COR-L47 (cell line): ENCODE measurements around the gene HOXC13.

Experiments
- DNase-seq: peaks from one replicate; lab custom pipeline; 2025; lab: John Stamatoyannopoulos, UW

HOXC13 gene

GRCh38 chr12:53955036-53955775, 16.6 kb downstream of the HOXC13 start:
- no peak for DNase-seq

GRCh38 chr12:53955776-53956250, 17.2 kb downstream of the HOXC13 start:
- no peak for DNase-seq

- no peak for DNase-seq
Observed at GRCh38 chr12:53956251-53956887, 17.7 kb downstream of the HOXC13 start.

- DNase-seq: no peak
Observed at GRCh38 chr12:53956914-53957536, 18.4 kb downstream of the HOXC13 start.

GRCh38 chr12:53958128-53958527, 19.5 kb downstream of the HOXC13 start:
- no peak for DNase-seq

- no peak for DNase-seq
Observed at GRCh38 chr12:53959314-53959713, 20.7 kb downstream of the HOXC13 start.

- DNase-seq: no peak
Observed at GRCh38 chr12:53960187-53961024, 21.8 kb downstream of the HOXC13 start.

- no peak for DNase-seq
Observed at GRCh38 chr12:53961025-53961761, 22.6 kb downstream of the HOXC13 start.

- DNase-seq: no peak
Observed at GRCh38 chr12:53963005-53963404, 24.4 kb downstream of the HOXC13 start.

GRCh38 chr12:53963434-53964314, 25.0 kb downstream of the HOXC13 start:
- no peak for DNase-seq

GRCh38 chr12:53964315-53964713, 25.7 kb downstream of the HOXC13 start:
- DNase-seq: no peak

GRCh38 chr12:53965281-53966084, 26.9 kb downstream of the HOXC13 start:
- DNase-seq: no peak

GRCh38 chr12:53966085-53966384, 27.4 kb downstream of the HOXC13 start:
- DNase-seq: no peak

- DNase-seq: no peak
Observed at GRCh38 chr12:53966385-53967133, 27.9 kb downstream of the HOXC13 start.

- DNase-seq: no peak
Observed at GRCh38 chr12:53967421-53967925, 28.8 kb downstream of the HOXC13 start.

GRCh38 chr12:53968214-53969127, 29.8 kb downstream of the HOXC13 start:
- no peak for DNase-seq

- no peak for DNase-seq
Observed at GRCh38 chr12:53969588-53970259, 31.1 kb downstream of the HOXC13 start.
